ENCODE data around the gene SERPINB10. TPM values are rescaled to one million over a fixed set of nuclear protein-coding genes. Genes with fewer than 3 reads are reported as not detected.

Gene SERPINB10, protein sequence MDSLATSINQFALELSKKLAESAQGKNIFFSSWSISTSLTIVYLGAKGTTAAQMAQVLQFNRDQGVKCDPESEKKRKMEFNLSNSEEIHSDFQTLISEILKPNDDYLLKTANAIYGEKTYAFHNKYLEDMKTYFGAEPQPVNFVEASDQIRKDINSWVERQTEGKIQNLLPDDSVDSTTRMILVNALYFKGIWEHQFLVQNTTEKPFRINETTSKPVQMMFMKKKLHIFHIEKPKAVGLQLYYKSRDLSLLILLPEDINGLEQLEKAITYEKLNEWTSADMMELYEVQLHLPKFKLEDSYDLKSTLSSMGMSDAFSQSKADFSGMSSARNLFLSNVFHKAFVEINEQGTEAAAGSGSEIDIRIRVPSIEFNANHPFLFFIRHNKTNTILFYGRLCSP
- not detected in 2 replicates for polyA plus RNA-seq (2013)

DNA sequence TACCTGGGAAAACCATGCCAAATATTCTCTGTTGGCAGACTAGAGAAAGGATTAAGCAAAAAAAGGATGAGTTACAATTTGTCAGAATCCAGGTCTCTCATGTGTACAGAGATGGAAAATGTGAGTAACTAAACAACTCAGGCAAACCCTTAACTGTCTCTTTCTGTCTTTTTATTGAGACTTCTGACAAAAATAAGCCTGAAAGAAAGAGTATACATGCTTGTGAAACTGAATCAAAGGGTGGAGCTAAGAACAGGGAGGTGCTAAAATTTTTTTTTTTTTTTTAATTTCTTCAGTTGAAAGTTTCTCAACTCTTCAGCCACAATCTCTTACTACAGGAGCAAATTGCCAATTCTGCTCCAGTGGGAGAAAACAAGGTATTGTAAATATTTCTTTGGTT lies at the start of gene SERPINB10:
Gene SERPINB10 (plus strand): TSS at position 295 of the 400 bp plus-strand sequence. CDS start 7,553 bp downstream, outside the sequence.
- no peaks in the 10 kb centered on the region for H3K79me1 ChIP-seq (ENCODE audit: low read length)
- no peak within 1 kb of the TSS for H2BK5ac ChIP-seq (ENCODE audit: low read depth, low read length, poor library complexity)
- H3K4me2 ChIP-seq (ENCODE audit: low read length) = no peak within 1 kb of the TSS
- H3K79me2 ChIP-seq (ENCODE audit: control insufficient read depth, insufficient read depth, low read length, poor library complexity) = no peaks in the 10 kb centered on the region
- no peaks in the 10 kb centered on the region for H3K9me3 ChIP-seq (ENCODE audit: insufficient read depth, low read depth, low read length)
- no peak within 1 kb of the TSS for H3K4me3 ChIP-seq (ENCODE audit: low read depth, low read length)
- no peak within 1 kb of the TSS for H2BK120ac ChIP-seq (ENCODE audit: insufficient read depth, low read length, poor library complexity)
- no peaks in the 10 kb centered on the region for H3K36me3 ChIP-seq (ENCODE audit: control insufficient read depth in 1 of 2, insufficient read depth in 2 of 2, low read length in 2 of 2)
- no peak within 1 kb of the TSS for H2AFZ ChIP-seq (ENCODE audit: insufficient read depth, low read length, poor library complexity)
- H2BK12ac ChIP-seq (ENCODE audit: low read length) = no peak within 1 kb of the TSS
- H4K91ac ChIP-seq (ENCODE audit: low read depth, low read length) = no peak within 1 kb of the TSS
- no peak within 1 kb of the TSS for H4K12ac ChIP-seq (ENCODE audit: low read depth, low read length)
- no peak within 1 kb of the TSS for H2AK5ac ChIP-seq (ENCODE audit: low read length)
- no peak within 1 kb of the TSS for H3K9ac ChIP-seq (ENCODE audit: low read length)
- H3K18ac ChIP-seq (ENCODE audit: low read length) = no peak within 1 kb of the TSS
- no peak within 1 kb of the TSS for H3K23ac ChIP-seq (ENCODE audit: low read length)
- H3K4me1 ChIP-seq (ENCODE audit: control insufficient read depth in 1 of 2, insufficient read depth in 2 of 2, low read length in 2 of 2) = no peaks in the 10 kb centered on the region
- H3K27me3 ChIP-seq (ENCODE audit: insufficient read depth, low read length) = no peaks in the 10 kb centered on the region
- H3K14ac ChIP-seq (ENCODE audit: low read length) = no peak within 1 kb of the TSS
- no peak within 1 kb of the TSS for H3K27ac ChIP-seq (ENCODE audit: low read depth, low read length)
- H4K8ac ChIP-seq (ENCODE audit: low read depth, low read length) = no peak within 1 kb of the TSS
- no peak within 1 kb of the TSS for H3K4ac ChIP-seq (ENCODE audit: low read depth, low read length)
- DNase-seq = no peak

DNA sequence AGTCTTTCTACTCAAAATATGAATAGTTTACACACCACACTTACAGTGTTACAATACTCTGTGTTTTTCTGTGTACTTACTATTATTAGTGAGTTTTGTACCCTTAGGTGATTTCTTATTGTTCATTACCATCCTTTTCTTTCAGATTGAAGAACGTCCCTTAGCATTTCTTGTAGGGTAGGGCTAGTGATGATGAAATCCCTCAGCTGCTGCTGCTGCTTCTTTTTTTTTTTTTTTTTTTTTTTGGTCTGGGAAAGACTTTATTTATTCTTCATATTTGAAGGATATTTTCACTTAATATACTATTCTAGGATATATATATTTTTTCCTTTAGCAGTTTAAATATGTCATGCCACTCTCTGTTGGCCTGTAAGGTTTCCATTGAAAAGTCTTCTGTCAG lies 49.3 kb upstream of the SERPINB10 start:
- WGBS (ENCODE audit: extremely low coverage, insufficient coverage, insufficient read length) = no CpG with 5 or more reads among the region's 1 CpG
- no peak overlapping the region for H3K4ac ChIP-seq (ENCODE audit: low read depth, low read length)

DNA sequence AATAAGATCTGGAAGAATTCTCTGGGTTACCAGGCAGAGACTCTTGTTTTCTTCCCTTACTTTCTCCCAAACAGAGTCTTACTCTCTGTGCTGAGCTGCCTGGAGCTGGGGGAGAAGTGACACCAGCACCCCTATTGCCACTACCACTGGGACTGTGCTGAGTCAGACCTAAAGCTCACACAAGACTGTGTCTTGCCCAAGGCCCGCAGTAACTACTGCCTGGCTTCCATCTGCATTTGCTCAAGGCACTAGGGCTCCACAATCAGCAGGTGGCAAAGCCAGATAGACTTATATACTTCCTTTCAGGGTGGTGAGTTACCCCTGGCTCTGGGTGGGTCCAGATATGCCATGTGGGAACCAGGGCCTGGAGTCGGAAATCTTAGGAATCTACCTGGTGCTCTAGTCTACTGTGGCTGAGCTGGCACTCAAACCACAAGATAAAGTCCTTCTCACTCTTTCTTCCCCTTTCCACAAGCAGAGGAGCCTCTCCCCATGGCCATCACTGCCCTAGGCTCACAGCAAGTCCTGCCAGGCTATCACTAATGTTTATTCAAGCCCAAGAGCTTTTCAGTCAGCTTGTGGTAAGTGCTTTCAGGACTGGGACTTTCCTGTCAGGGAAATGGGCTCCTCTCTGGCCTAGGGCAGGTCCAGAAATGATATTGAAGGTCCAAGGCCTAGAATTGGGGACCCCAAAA lies 47.8 kb upstream of the SERPINB10 start:
- Histone ChIP-seq H3K4ac (ENCODE audit: low read depth, low read length) (no peak overlapping the region), H4K91ac (ENCODE audit: low read depth, low read length) (no peak overlapping the region), H3K18ac (ENCODE audit: low read length) (no peak overlapping the region), H2BK120ac (ENCODE audit: insufficient read depth, low read length, poor library complexity) (no peak overlapping the region), H3K36me3 (ENCODE audit: control insufficient read depth in 1 of 2, insufficient read depth in 2 of 2, low read length in 2 of 2) (no peaks in the 10 kb centered on the region), H3K9ac (ENCODE audit: low read length) (no peak overlapping the region), H3K4me2 (ENCODE audit: low read length) (no peak overlapping the region), H3K23ac (ENCODE audit: low read length) (no peak overlapping the region), H4K8ac (ENCODE audit: low read depth, low read length) (no peak overlapping the region), H2BK5ac (ENCODE audit: low read depth, low read length, poor library complexity) (no peak overlapping the region), H3K79me2 (ENCODE audit: control insufficient read depth, insufficient read depth, low read length, poor library complexity) (no peaks in the 10 kb centered on the region), H3K14ac (ENCODE audit: low read length) (no peak overlapping the region), H3K27ac (ENCODE audit: low read depth, low read length) (no peak overlapping the region), H3K4me1 (ENCODE audit: control insufficient read depth in 1 of 2, insufficient read depth in 2 of 2, low read length in 2 of 2) (no peaks in the 10 kb centered on the region), H4K12ac (ENCODE audit: low read depth, low read length) (no peak overlapping the region), H3K79me1 (ENCODE audit: low read length) (peaks cover 2% of the 10 kb centered on the region), H2AK5ac (ENCODE audit: low read length) (no peak overlapping the region), H3K4me3 (ENCODE audit: low read depth, low read length) (no peak overlapping the region), H2BK12ac (ENCODE audit: low read length) (no peak overlapping the region), H3K9me3 (ENCODE audit: insufficient read depth, low read depth, low read length) (no peaks in the 10 kb centered on the region), H3K27me3 (ENCODE audit: insufficient read depth, low read length) (no peaks in the 10 kb centered on the region), H2AFZ (ENCODE audit: insufficient read depth, low read length, poor library complexity) (no peak overlapping the region)
- peak; percentile 58 to 68 for DNase-seq
- WGBS (ENCODE audit: extremely low coverage, insufficient coverage, insufficient read length) = no CpG with 5 or more reads among the region's 2 CpGs

More for the DNA sequence above, 49.3 kb upstream of the SERPINB10 start:
- H3K18ac ChIP-seq (ENCODE audit: low read length) = no peak overlapping the region
- no peak overlapping the region for H2BK5ac ChIP-seq (ENCODE audit: low read depth, low read length, poor library complexity)
- H2AK5ac ChIP-seq (ENCODE audit: low read length) = no peak overlapping the region
- H3K36me3 ChIP-seq (ENCODE audit: control insufficient read depth in 1 of 2, insufficient read depth in 2 of 2, low read length in 2 of 2) = no peaks in the 10 kb centered on the region
- no peak overlapping the region for H3K27ac ChIP-seq (ENCODE audit: low read depth, low read length)
- no peaks in the 10 kb centered on the region for H3K9me3 ChIP-seq (ENCODE audit: insufficient read depth, low read depth, low read length)
- H3K79me2 ChIP-seq (ENCODE audit: control insufficient read depth, insufficient read depth, low read length, poor library complexity) = no peaks in the 10 kb centered on the region
- no peak overlapping the region for H3K9ac ChIP-seq (ENCODE audit: low read length)
- H2BK12ac ChIP-seq (ENCODE audit: low read length) = no peak overlapping the region
- peaks cover 2% of the 10 kb centered on the region for H3K79me1 ChIP-seq (ENCODE audit: low read length)
- H3K23ac ChIP-seq (ENCODE audit: low read length) = no peak overlapping the region
- H4K8ac ChIP-seq (ENCODE audit: low read depth, low read length) = no peak overlapping the region
- no peak overlapping the region for H4K12ac ChIP-seq (ENCODE audit: low read depth, low read length)
- no peaks in the 10 kb centered on the region for H3K27me3 ChIP-seq (ENCODE audit: insufficient read depth, low read length)
- H3K14ac ChIP-seq (ENCODE audit: low read length) = no peak overlapping the region
- DNase-seq = no peak
- no peak overlapping the region for H2AFZ ChIP-seq (ENCODE audit: insufficient read depth, low read length, poor library complexity)
- no peak overlapping the region for H2BK120ac ChIP-seq (ENCODE audit: insufficient read depth, low read length, poor library complexity)
- no peak overlapping the region for H3K4me3 ChIP-seq (ENCODE audit: low read depth, low read length)
- no peak overlapping the region for H4K91ac ChIP-seq (ENCODE audit: low read depth, low read length)
- H3K4me2 ChIP-seq (ENCODE audit: low read length) = no peak overlapping the region
- H3K4me1 ChIP-seq (ENCODE audit: control insufficient read depth in 1 of 2, insufficient read depth in 2 of 2, low read length in 2 of 2) = no peaks in the 10 kb centered on the region

DNA sequence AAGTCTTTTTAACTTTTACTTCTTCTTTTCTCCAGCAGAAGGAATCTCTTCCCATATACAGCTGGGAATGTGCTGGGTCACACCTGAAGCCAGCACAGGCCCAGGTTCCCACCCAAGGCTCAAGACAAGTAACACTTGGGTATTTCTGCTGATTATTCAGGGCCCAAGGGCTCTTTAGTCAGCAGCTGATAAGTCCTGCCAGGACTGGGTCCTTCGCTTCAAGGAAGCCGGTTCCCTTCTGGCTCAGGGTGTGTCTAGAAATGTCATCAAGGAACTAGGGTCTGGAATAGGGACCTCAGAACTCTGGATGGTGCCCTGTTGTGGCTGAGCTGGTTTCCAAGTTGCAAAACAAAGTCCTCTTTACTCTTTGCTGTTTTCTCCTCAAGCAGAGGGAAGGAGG lies 47.2 kb upstream of the SERPINB10 start:
- no peak overlapping the region for H3K9ac ChIP-seq (ENCODE audit: low read length)
- peak; percentile 81 to 85 for DNase-seq
- H4K12ac ChIP-seq (ENCODE audit: low read depth, low read length) = no peak overlapping the region
- no peak overlapping the region for H3K23ac ChIP-seq (ENCODE audit: low read length)
- H3K9me3 ChIP-seq (ENCODE audit: insufficient read depth, low read depth, low read length) = no peaks in the 10 kb centered on the region
- no peak overlapping the region for H3K27ac ChIP-seq (ENCODE audit: low read depth, low read length)
- no peak overlapping the region for H2AFZ ChIP-seq (ENCODE audit: insufficient read depth, low read length, poor library complexity)
- no peak overlapping the region for H2BK12ac ChIP-seq (ENCODE audit: low read length)
- H3K4ac ChIP-seq (ENCODE audit: low read depth, low read length) = no peak overlapping the region
- no peaks in the 10 kb centered on the region for H3K27me3 ChIP-seq (ENCODE audit: insufficient read depth, low read length)
- no peak overlapping the region for H3K4me2 ChIP-seq (ENCODE audit: low read length)
- peaks cover 2% of the 10 kb centered on the region for H3K79me1 ChIP-seq (ENCODE audit: low read length)
- no peak overlapping the region for H3K14ac ChIP-seq (ENCODE audit: low read length)
- no peaks in the 10 kb centered on the region for H3K4me1 ChIP-seq (ENCODE audit: control insufficient read depth in 1 of 2, insufficient read depth in 2 of 2, low read length in 2 of 2)
- H4K91ac ChIP-seq (ENCODE audit: low read depth, low read length) = no peak overlapping the region
- H2BK5ac ChIP-seq (ENCODE audit: low read depth, low read length, poor library complexity) = no peak overlapping the region
- no peak overlapping the region for H3K18ac ChIP-seq (ENCODE audit: low read length)
- WGBS (ENCODE audit: extremely low coverage, insufficient coverage, insufficient read length) = no CpG with 5 or more reads among the region's 2 CpGs
- H3K4me3 ChIP-seq (ENCODE audit: low read depth, low read length) = no peak overlapping the region
- H2AK5ac ChIP-seq (ENCODE audit: low read length) = no peak overlapping the region
- H3K36me3 ChIP-seq (ENCODE audit: control insufficient read depth in 1 of 2, insufficient read depth in 2 of 2, low read length in 2 of 2) = no peaks in the 10 kb centered on the region
- no peak overlapping the region for H4K8ac ChIP-seq (ENCODE audit: low read depth, low read length)
- no peaks in the 10 kb centered on the region for H3K79me2 ChIP-seq (ENCODE audit: control insufficient read depth, insufficient read depth, low read length, poor library complexity)
- no peak overlapping the region for H2BK120ac ChIP-seq (ENCODE audit: insufficient read depth, low read length, poor library complexity)
